Vagina (tissue), 2 donors: ENCODE measurements around the gene B4GALNT3.

ENCODE experiments used
- CTCF ChIP-seq, 3 experiments: fragments of 450-650 bp in 2 of 3; fragments of 200-600 bp in 1 of 3; sonication (generic) in 1 of 3; IDR thresholded peaks; one replicate each; pipeline ENCODE4 v1.5.1; 2017 to 2019; ENCODE audit warnings: antibody characterized with exemption in 3 of 3, mild to moderate bottlenecking in 2 of 3, moderate library complexity in 2 of 3
- POLR2A ChIP-seq, 2 donors: fragments of 450-650 bp; IDR thresholded peaks; one replicate each; pipeline ENCODE4 v1.6.1; 2017; ENCODE audit warnings: antibody characterized with exemption in 2 of 2, mild to moderate bottlenecking in 2 of 2, moderate library complexity in 2 of 2
- POLR2AphosphoS5 ChIP-seq, 2 donors: sonication (generic); formaldehyde crosslinking; IDR thresholded peaks; one replicate each; pipeline ENCODE4 v1.9.0; 2017; ENCODE audit warnings: antibody characterized with exemption in 2 of 2, mild to moderate bottlenecking in 2 of 2, low read depth in 1 of 2; ENCODE audit not compliant: insufficient read depth in 1 of 2

DNA sequence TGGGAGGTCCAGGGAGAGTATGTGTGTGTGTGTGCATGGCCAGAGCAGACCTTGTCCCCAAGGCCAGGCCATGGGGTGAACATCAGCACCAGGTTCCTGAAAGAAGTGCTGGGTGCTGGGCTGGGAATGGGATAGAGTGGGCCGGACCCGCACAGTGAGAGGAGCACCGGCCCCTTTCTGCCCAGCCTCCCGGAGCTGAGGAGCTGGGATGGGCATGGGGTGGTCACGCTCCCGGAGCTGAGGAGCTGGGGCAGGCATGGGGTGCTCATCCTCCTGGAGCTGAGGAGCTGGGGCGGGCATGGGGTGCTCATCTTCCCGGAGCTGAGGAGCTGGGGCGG, 83.3 kb downstream of the B4GALNT3 start:
- TF ChIP-seq CTCF (IDR thresholded peaks at IDR 0.05), result no peak
- TF ChIP-seq POLR2A (IDR thresholded peaks at IDR 0.05), result no peak
- TF ChIP-seq POLR2AphosphoS5 (IDR thresholded peaks at IDR 0.05; ENCODE audit: insufficient read depth in 1 of 2, low read depth in 1 of 2), result no peak
